HL-60 (cell line): Measurements from ENCODE around the gene ZNF185.

Experiments used
- DNase-seq, 2 experiments: peaks; one replicate each; pipeline ENCODE4 v3.0.0-alpha.2; 2010 to 2020; ENCODE audit warnings: low read depth in 1 of 2, low spot score in 1 of 2
- H3K27ac ChIP-seq: fragments of 250-450 bp; sonication (Bioruptor Pico); replicated peaks from 2 replicates; pipeline ENCODE4 v1.5.1; 2020; ENCODE audit warnings: mild to moderate bottlenecking, moderate library complexity
- H3K27me3 ChIP-seq: fragments of 250-450 bp; sonication (Bioruptor Pico); 2 replicates; pipeline ENCODE4 v1.5.1; 2021; ENCODE audit warnings: mild to moderate bottlenecking, moderate library complexity; ENCODE audit not compliant: insufficient read depth, poor library complexity, severe bottlenecking
- H3K4me3 ChIP-seq: replicated peaks from 2 replicates; pipeline ENCODE4 v1.5.1; 2011; ENCODE audit warnings: mild to moderate bottlenecking, control low read depth, low read length; ENCODE audit not compliant: insufficient read depth
- GABPA ChIP-seq: IDR thresholded peaks from 2 replicates; pipeline ENCODE4 v1.6.1; 2012; ENCODE audit warnings: low read depth
- POLR2AphosphoS5 ChIP-seq: IDR thresholded peaks from 2 replicates; pipeline ENCODE4 v1.6.1; 2012; ENCODE audit warnings: low read depth
- SPI1 ChIP-seq: IDR thresholded peaks from 2 replicates; pipeline ENCODE4 v1.6.1; 2012; ENCODE audit warnings: low read depth, mild to moderate bottlenecking, borderline replicate concordance
- TF ChIP-seq, protein P1 (sequence below): IDR thresholded peaks from 2 replicates; pipeline ENCODE4 v1.6.1; 2012; ENCODE audit warnings: low read depth; ENCODE audit not compliant: insufficient replicate concordance
- TF ChIP-seq, protein P2 (sequence below): IDR thresholded peaks from one replicate; pipeline ENCODE4 v1.5.1; 2011; ENCODE audit warnings: low read length, control low read depth, inconsistent platforms; ENCODE audit not compliant: insufficient read depth

ZNF185 gene

DNA sequence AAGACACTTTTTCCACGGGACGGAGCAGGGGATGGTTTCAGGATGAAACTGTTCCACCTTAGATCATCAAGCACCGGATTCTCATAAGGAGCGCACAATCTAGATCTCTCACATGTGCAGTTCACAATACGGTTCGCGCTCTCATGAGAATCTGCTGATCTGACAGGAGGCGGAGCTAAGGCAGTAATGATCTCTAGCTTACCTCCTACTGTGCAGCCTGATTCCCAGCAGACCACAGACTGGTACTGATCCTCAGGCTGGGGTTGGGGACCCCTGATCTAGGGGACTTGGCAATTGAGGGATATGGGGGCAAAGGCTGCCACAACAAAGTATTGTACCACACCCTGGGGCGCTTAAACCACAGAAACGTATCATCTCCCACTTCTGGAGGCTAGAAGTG lies 25.7 kb downstream of the ZNF185 start:
- Histone ChIP-seq H3K27ac (no peak overlapping the region), H3K4me3 (no peak overlapping the region), H3K27me3 (no peaks in the 10 kb centered on the region)
- TF ChIP-seq POLR2AphosphoS5 (no peak), GABPA (no peak)
- TF ChIP-seq, protein P1, sequence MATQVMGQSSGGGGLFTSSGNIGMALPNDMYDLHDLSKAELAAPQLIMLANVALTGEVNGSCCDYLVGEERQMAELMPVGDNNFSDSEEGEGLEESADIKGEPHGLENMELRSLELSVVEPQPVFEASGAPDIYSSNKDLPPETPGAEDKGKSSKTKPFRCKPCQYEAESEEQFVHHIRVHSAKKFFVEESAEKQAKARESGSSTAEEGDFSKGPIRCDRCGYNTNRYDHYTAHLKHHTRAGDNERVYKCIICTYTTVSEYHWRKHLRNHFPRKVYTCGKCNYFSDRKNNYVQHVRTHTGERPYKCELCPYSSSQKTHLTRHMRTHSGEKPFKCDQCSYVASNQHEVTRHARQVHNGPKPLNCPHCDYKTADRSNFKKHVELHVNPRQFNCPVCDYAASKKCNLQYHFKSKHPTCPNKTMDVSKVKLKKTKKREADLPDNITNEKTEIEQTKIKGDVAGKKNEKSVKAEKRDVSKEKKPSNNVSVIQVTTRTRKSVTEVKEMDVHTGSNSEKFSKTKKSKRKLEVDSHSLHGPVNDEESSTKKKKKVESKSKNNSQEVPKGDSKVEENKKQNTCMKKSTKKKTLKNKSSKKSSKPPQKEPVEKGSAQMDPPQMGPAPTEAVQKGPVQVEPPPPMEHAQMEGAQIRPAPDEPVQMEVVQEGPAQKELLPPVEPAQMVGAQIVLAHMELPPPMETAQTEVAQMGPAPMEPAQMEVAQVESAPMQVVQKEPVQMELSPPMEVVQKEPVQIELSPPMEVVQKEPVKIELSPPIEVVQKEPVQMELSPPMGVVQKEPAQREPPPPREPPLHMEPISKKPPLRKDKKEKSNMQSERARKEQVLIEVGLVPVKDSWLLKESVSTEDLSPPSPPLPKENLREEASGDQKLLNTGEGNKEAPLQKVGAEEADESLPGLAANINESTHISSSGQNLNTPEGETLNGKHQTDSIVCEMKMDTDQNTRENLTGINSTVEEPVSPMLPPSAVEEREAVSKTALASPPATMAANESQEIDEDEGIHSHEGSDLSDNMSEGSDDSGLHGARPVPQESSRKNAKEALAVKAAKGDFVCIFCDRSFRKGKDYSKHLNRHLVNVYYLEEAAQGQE, result no peak
- DNase-seq, result no peak

DNA sequence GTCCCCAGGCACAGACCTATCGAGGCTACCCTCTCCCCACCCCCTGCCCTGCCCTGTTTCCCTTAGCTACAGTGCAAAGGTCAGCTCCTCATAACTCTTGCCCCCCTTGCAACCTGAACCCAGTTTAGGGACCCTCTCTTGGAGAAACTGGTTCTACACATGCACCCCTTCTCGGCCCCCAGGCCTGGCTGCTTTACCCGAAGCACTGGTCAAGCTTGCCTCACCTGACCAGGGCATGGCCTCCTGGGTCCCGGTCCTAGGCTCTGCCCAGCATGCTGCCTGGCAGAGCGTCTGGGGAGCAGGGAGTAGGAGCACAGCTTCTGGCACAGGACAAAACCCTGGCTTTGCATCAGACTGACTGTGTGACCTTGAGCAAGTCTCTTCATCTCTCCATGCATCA lies 28.0 kb downstream of the ZNF185 start:
- H3K27me3 ChIP-seq, result no peaks in the 10 kb centered on the region
- TF ChIP-seq, protein P1, result no peak
- TF ChIP-seq, protein P2, sequence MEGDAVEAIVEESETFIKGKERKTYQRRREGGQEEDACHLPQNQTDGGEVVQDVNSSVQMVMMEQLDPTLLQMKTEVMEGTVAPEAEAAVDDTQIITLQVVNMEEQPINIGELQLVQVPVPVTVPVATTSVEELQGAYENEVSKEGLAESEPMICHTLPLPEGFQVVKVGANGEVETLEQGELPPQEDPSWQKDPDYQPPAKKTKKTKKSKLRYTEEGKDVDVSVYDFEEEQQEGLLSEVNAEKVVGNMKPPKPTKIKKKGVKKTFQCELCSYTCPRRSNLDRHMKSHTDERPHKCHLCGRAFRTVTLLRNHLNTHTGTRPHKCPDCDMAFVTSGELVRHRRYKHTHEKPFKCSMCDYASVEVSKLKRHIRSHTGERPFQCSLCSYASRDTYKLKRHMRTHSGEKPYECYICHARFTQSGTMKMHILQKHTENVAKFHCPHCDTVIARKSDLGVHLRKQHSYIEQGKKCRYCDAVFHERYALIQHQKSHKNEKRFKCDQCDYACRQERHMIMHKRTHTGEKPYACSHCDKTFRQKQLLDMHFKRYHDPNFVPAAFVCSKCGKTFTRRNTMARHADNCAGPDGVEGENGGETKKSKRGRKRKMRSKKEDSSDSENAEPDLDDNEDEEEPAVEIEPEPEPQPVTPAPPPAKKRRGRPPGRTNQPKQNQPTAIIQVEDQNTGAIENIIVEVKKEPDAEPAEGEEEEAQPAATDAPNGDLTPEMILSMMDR, result no peak
- TF ChIP-seq POLR2AphosphoS5 (no peak), SPI1 (no peak), GABPA (no peak)
- DNase-seq, result no peak
- H3K27ac ChIP-seq, result no peak overlapping the region
- no peak overlapping the region for H3K4me3 ChIP-seq

DNA sequence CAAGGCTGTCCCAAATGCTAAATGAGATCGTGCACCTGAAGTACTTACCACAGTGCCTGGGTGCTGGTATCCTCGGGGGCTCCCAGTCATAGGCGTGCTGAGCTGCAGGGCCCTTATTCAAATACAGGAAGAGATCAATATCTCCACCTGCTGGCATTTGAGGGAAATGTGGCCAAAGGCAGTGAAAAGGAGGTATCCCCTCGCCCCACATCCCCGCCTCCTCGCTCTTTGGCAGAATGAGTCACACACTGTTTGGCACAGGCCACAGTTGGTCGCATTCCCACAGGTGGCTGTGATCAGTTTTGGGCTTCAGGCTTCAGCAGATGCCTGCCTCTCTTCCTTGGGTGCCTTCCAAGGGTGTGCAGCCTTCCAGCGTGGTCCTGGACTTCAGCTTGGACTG lies 28.4 kb downstream of the ZNF185 start:
- no peaks in the 10 kb centered on the region for H3K27me3 ChIP-seq
- DNase-seq, result peak in 1 of 2 experiments; percentile 61

More for the DNA sequence above, 28.4 kb downstream of the ZNF185 start:
- Histone ChIP-seq H3K27ac (no peak overlapping the region), H3K4me3 (no peak overlapping the region)
- TF ChIP-seq, protein P2, result peak; percentile 42
- TF ChIP-seq SPI1, result peak; percentile 10; the same call in 1 of the 2 replicates
- TF ChIP-seq, protein P1, result no peak
